Caki2 (cell line): ENCODE measurements around the gene CITED4. TPM values are rescaled to one million over a fixed set of nuclear protein-coding genes. Genes with fewer than 3 reads are reported as not detected.
A peak's percentile ranks its signal among the peaks of the same experiment; 100 is the strongest.

Experiments
- DNase-seq: peaks from one replicate; pipeline ENCODE4 v3.0.0-alpha.2; 2015; ENCODE audit warnings: low read depth
- in situ Hi-C: cut with HindIII; loops from 2 replicates; pipeline ENCODE4 v1.10.0; 2016; ENCODE audit warnings: low sequenced_read_pairs, low pct_unique_long_range_greater_than_20kb, mixed read lengths
- total RNA-seq: library from RNA; depleted of rRNA; stranded (reverse); fragments of >200 nt; shearing (Covaris generic); gene quantifications from 2 replicates; pipeline ENCODE4 v1.2.3, GENCODE V29; 2014; ENCODE audit warnings: low replicate concordance

CITED4 gene
- total RNA-seq, 1 experiment from 2014 or later: 10.6 TPM

GRCh38 chr1:40892354-40892753 lies 30.2 kb upstream of the CITED4 start:
- in situ Hi-C loops: no loop called here
- no peak for DNase-seq

- no peak for DNase-seq
- in situ Hi-C loops: no loop called here
These were observed 28.6 kb upstream of the CITED4 start for GRCh38 chr1:40890771-40891170.

DNA sequence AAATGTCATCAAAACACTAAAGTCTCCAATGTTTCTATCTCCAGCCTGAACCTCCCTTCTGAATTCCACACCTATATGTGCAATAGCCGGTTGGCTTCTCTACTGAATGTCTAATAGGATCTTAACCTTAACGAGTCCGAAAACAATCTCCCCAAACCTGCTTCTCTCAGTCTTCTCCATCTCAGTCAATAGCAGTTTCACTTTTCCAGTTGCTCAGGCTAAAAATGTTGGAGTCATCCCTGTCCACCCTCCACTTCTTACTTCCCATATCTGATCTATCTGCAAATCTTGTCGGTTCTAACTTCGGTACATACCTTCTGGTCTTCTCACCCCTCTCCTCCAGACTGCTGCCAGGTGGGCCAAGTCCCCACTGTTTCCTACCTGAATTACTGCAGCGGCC lies 25.5 kb upstream of the CITED4 start:
- in situ Hi-C loops: no loop called here
- no peak for DNase-seq

- in situ Hi-C loops: no loop called here
- no peak for DNase-seq
These were observed 24.8 kb upstream of the CITED4 start for GRCh38 chr1:40887012-40887378.

DNA sequence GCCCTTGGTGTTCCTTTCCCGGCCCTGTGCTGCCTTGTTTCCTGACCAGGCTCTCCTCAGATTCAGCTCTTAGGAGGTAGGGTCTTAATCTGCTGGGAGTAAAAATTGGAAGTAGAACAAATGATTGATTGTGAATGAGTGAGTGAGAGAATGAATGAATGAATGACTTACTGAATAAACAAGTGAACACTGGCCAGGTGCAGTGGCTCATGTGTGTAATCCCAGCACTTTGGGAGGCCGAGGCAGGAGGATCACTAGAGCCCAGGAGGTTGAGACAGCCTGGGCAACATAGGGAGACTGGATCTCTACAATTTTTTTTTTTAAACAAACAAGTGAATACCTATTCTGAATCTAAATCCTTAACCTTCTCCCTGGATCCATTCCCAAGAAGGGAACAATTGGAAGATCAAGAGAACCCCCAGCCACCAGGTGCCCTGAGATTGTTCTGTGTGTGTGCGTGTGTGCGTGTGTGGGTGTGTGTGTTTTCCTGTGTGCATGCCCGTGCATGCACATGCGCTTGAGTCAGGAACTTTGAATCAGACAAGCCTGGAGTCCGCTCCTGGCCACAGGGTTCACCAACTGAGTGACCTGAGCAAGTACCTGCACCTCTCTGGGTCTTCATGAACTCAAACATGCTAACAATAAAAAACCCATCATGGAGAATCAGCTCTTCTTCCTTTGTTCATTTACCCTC lies 24.3 kb upstream of the CITED4 start:
- DNase-seq: no peak
- in situ Hi-C loops: no loop called here

DNA sequence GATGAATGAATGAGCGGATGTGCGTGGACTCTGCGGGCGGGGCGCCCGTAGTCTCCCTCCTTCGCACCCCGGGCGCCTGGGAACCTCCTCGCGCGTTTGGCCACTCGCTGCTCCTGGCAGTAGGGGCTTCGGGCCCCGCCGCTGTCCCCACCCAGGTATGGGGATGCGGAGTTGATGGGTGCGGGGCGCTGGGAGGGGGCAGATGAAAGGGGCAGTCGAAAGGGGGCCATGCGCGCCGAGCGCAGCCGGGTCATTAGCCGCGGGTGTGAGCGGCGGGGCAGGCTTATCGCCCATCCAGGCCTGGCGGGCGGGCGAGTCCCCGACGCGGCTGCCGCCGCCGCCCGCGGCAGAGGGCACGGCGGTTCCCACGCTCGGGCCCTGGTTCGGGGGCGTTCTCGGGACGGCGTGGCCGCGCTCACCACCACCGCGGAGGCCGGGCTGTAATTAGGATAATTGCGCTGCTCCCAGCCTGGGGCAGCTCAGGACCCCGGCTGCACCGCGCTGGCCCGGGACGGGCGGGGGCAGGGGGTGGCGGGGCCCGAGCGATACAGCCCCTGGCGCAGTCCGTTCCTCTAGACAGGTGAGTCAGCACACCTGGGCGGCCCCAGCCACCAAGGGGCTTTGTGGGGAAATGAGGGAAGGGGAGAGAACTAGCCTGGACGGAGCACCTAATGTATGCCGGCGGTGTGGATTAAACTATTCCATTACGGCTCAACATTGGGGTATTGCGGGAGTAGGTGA lies 22.1 kb upstream of the CITED4 start:
- in situ Hi-C loops: no loop called here
- no peak for DNase-seq

- in situ Hi-C loops: no loop called here
- DNase-seq: no peak
These were observed 18.8 kb upstream of the CITED4 start for GRCh38 chr1:40880813-40881549.

DNA sequence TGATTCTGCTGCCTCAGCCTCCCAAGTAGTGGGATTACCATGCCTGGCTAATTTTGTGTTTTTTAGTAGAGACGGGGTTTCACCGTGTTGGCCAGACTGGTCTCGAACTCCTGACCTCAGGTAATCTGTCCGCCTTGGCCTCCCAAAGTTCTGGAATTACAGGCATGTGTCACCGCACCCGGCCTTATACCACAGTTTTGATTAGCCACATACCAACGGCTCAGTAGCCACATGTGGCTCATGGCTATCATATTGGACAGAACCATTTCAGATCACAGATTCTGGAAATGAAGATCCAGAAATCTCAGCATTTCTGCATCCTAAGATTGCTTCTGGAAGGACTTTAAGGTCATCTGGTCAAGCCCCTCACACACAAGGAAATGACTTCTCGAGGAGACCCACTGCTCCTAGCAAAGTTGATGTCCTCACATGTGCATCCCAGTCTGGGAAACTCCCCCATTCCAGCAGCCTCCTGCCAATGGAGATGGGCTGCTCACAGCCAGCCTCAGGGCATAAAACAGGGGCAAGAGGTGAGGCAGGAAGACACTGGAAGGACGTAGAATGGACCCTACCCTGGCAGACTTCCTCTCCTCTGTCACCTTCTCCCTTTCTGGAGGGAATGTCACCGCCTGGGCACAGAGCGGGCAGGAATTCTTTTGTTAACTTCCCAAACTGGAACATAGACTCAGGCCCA lies 17.5 kb upstream of the CITED4 start:
- no peak for DNase-seq
- in situ Hi-C loops: no loop called here

- in situ Hi-C loops: no loop called here
- no peak for DNase-seq
These were observed 16.7 kb upstream of the CITED4 start for GRCh38 chr1:40878906-40879305.

DNA sequence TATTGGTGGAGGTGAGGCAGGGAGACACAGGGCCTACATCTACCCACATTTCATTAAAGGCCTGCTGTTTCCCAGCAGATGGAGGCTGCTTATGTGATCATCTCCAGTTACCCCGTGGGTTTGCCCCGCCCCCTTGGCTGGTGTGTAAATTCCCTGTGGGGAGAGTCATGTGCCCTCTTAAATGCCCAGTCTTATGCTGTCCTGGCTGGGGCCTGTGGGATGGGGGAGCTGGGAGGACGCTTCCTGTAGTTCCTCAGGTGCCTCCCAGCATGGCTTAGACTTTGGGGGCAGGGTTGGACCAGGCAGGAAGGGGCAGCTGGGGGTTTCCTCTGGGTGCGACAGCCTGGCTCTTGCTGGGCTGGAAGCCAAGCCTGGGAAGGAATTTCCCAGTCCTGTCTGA lies 15.5 kb upstream of the CITED4 start:
- in situ Hi-C loops: no loop called here
- DNase-seq: peak; percentile 84

GRCh38 chr1:40876891-40877290 lies 14.7 kb upstream of the CITED4 start:
- DNase-seq: no peak
- in situ Hi-C loops: no loop called here

- DNase-seq: no peak
- in situ Hi-C loops: no loop called here
These were observed 14.2 kb upstream of the CITED4 start for GRCh38 chr1:40876436-40876761.

- in situ Hi-C loops: no loop called here
- DNase-seq: no peak
These were observed 11.8 kb upstream of the CITED4 start for GRCh38 chr1:40873863-40874472.

GRCh38 chr1:40872276-40872675 lies 10.1 kb upstream of the CITED4 start:
- in situ Hi-C loops: no loop called here
- no peak for DNase-seq

GRCh38 chr1:40870135-40870728 lies 8.1 kb upstream of the CITED4 start:
- DNase-seq: no peak
- in situ Hi-C loops: no loop called here

DNA sequence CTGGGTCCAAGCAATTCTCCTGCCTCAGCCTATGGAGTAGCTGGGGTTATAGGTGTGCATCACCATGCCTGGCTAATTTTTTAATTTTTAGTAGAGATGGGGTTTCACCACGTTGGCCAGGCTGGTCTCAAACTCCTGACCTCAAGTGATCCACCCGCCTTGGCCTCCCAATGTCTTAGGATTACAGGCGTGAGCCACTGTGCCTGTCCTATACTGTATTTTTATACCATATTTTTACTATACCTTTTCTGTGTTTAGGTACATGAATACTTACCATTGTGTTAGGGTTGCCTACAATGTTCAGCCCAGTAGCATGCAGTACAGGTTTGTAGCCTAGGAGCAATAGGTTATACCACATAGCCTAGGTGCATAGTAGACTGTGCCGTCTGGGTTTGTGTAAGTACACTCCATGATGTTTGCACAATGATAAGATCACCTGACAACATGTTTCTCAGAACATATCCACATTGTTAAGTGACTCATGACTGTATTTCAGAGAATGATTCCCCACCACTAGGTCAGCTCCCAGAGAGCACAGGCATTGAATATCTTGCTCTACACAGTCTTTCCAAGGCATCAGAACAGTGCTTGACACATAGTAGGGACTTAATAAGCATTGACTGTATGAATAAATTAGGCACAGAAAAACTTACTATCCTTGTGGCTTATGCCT lies 6.0 kb upstream of the CITED4 start:
- in situ Hi-C loops: no loop called here
- peak; percentile 45 for DNase-seq

DNA sequence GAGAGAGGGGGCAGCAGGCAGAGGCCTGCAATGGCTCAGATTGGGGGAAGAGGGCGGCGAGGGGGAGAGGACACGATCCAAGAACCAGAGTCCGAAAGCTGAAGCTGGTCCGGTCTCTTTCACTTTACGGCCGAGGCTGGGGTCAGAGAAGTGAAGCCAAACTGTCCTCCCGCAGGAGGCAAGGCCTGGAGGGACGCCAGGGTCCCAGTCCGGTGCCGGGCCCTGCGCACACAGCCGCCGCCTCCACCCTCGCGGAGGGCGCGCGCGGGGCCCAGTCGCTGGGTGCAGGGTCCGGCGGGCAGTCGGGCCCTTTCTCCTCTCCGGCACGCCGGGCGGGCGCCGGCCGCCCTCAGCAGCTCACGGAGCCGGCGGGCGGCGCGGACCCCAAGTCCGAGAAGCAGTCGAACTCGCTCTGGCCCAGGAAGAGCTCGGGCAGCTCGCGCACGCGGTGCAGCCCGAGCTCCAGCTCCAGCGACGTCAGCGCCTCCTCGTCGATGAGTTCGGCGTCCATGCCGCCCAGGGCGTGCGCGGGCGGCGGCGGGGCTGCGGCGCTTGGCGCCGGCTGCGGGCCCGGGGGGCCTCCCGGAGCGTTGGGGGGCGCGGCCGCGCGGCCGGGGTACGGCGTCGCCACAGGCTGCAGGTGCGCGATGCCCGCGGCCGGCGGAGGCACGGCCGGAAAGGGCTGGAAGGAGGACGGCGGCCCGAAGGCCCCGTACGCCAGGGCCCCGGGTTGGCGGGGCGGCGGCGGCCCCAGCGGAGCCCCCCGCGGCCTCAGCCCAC lies 749 bp downstream of the CITED4 start:
- no peak for DNase-seq
- in situ Hi-C loops: no loop called here
